Aorta (tissue), 5 donors: Measurements from ENCODE around the gene FERMT2. TPM values are rescaled to one million over a fixed set of nuclear protein-coding genes. Genes with fewer than 3 reads are reported as not detected.

Experiments used
- ATAC-seq: fragments of 200-7000 bp; cut with Tn5 transposase; one replicate; pipeline ENCODE4 v1.9.1; 2022; ENCODE audit warnings: moderate library complexity; ENCODE audit not compliant: low FRiP score
- DNase-seq, 2 donors: peaks; one replicate each; pipeline ENCODE4 v3.0.0-alpha.2; 2020
- H3K27ac ChIP-seq, 2 donors: one replicate each; pipeline ENCODE4 v1.5.1; 2013; ENCODE audit warnings: low read length in 2 of 2, mild to moderate bottlenecking in 2 of 2, moderate library complexity in 2 of 2, control low read depth in 1 of 2, inconsistent platforms in 1 of 2, low read depth in 1 of 2
- H3K27me3 ChIP-seq, 2 donors: one replicate each; pipeline ENCODE4 v1.6.1; 2013; ENCODE audit warnings: control low read depth in 1 of 2, low read length in 1 of 2, mild to moderate bottlenecking in 1 of 2, moderate library complexity in 1 of 2; ENCODE audit not compliant: insufficient read depth in 2 of 2, control insufficient read depth in 1 of 2
- H3K36me3 ChIP-seq, 2 donors: one replicate each; pipeline ENCODE4 v1.6.1; 2013; ENCODE audit warnings: control low read depth in 1 of 2, low read length in 1 of 2, mild to moderate bottlenecking in 1 of 2; ENCODE audit not compliant: insufficient read depth in 2 of 2, control insufficient read depth in 1 of 2
- H3K4me1 ChIP-seq, 2 donors: one replicate each; pipeline ENCODE4 v1.6.1; 2013; ENCODE audit warnings: low read length in 2 of 2, control low read depth in 1 of 2, mild to moderate bottlenecking in 1 of 2, moderate library complexity in 1 of 2; ENCODE audit not compliant: insufficient read depth in 2 of 2, control insufficient read depth in 1 of 2
- H3K4me3 ChIP-seq, 2 donors: one replicate each; pipeline ENCODE4 v1.5.1; 2013; ENCODE audit warnings: low read length in 2 of 2, control low read depth in 1 of 2, mild to moderate bottlenecking in 1 of 2
- H3K9me3 ChIP-seq: one replicate; pipeline ENCODE4 v1.6.1; 2013; ENCODE audit warnings: mild to moderate bottlenecking, low read length; ENCODE audit not compliant: control insufficient read depth
- WGBS, 2 donors: extraction: QIAGEN DNeasy Blood & Tissue Kit; methylation state at CpG; one replicate each; pipeline ENCODE4 v1.1.7; 2013; 5-methylcytosine and 5-hydroxymethylcytosine counted together
- intact Hi-C, 2 donors: fragments of 100-400 bp; cut with DNase I; formaldehyde crosslinking; loops; one replicate each; pipeline versions ENCODE4 v1.14.2 to v1.15.0; 2022
- polyA plus RNA-seq, 2 donors: library from polyadenylated mRNA; stranded (reverse); fragments of 200-250 nt; gene quantifications; one replicate each; pipeline ENCODE4 v1.2.3, GENCODE V29; 2013
- total RNA-seq, 2 donors: library from RNA; stranded (reverse); fragmentation: NEBNext Ultra II Directional; extraction: Animal tissue kit (Norgen Biotek cat#: 25700); gene quantifications; one replicate each; pipeline ENCODE4 v1.2.1, GENCODE V29; 2021
- donor health status: healthy with polysubstance abuse.
- donor health status: Bipolar disorder and iron deficiency.
- donor health status: DM: no; HTN: no; CAD: no.
- donor health status: DM: no; HTN: no; CAD: no.
- donor health status: DM: yes; HTN: yes; CAD: no.

FERMT2 gene
- total and polyA plus RNA-seq, 4 donors = 63.0 to 310 (median 162) TPM

- Histone ChIP-seq H3K9me3 (no peaks in the 10 kb centered on the region), H3K36me3 (peaks cover 3 to 8% of the 10 kb centered on the region in 2 donors), H3K27me3 (no peaks in the 10 kb centered on the region), H3K4me3 (no peak overlapping the region), H3K27ac (no peak overlapping the region), H3K4me1 (no peaks in the 10 kb centered on the region)
- intact Hi-C loops = no loop called here
- WGBS, 2 donors = 43 to 57% methylated on average over 2 of the region's 2 CpGs
- ATAC-seq (no peak), DNase-seq (no peak)
Measured at GRCh38 chr14:52861403-52861802, 89.4 kb downstream of the FERMT2 start.

- H3K27me3 ChIP-seq = no peaks in the 10 kb centered on the region
- ATAC-seq (no peak), DNase-seq (no peak)
- H3K9me3 ChIP-seq = no peaks in the 10 kb centered on the region
- no peak overlapping the region for H3K4me3 ChIP-seq
- H3K36me3 ChIP-seq = peaks cover 3 to 8% of the 10 kb centered on the region in 2 donors
- no peak overlapping the region for H3K27ac ChIP-seq
- H3K4me1 ChIP-seq = no peaks in the 10 kb centered on the region
- intact Hi-C loops = no loop called here
- WGBS, 2 donors = 69 to 76% methylated on average over 3 of the region's 3 CpGs
Measured at GRCh38 chr14:52860910-52861309, 89.9 kb downstream of the FERMT2 start.

- no peak for DNase-seq
- ATAC-seq = no peak
- Histone ChIP-seq H3K36me3 (peaks cover 3 to 8% of the 10 kb centered on the region in 2 donors), H3K27me3 (no peaks in the 10 kb centered on the region), H3K27ac (no peak overlapping the region), H3K4me1 (no peaks in the 10 kb centered on the region), H3K4me3 (no peak overlapping the region), H3K9me3 (no peaks in the 10 kb centered on the region)
- intact Hi-C loops = no loop called here
- 90 to 94% methylated on average over 3 of the region's 3 CpGs for WGBS, 2 donors
Measured at GRCh38 chr14:52860209-52860608, 90.6 kb downstream of the FERMT2 start.

GRCh38 chr14:52856139-52856538 lies 94.7 kb downstream of the FERMT2 start:
- H3K4me1 ChIP-seq = no peaks in the 10 kb centered on the region
- intact Hi-C loops = no loop called here
- no peak overlapping the region for H3K4me3 ChIP-seq
- WGBS, 2 donors = 70 to 73% methylated on average over 4 of the region's 4 CpGs
- no peaks in the 10 kb centered on the region for H3K9me3 ChIP-seq
- ATAC-seq = no peak
- peaks cover 3 to 6% of the 10 kb centered on the region in 2 donors for H3K36me3 ChIP-seq
- H3K27me3 ChIP-seq = no peaks in the 10 kb centered on the region
- no peak overlapping the region for H3K27ac ChIP-seq
- no peak for DNase-seq

- no peak overlapping the region for H3K27ac ChIP-seq
- peaks cover 0 to 4% of the 10 kb centered on the region in 2 donors for H3K36me3 ChIP-seq
- H3K27me3 ChIP-seq = no peaks in the 10 kb centered on the region
- no peak for DNase-seq
- no peak overlapping the region for H3K4me3 ChIP-seq
- no peaks in the 10 kb centered on the region for H3K9me3 ChIP-seq
- intact Hi-C loops = no loop called here
- ATAC-seq = no peak
- no peaks in the 10 kb centered on the region for H3K4me1 ChIP-seq
- 65 to 67% methylated on average over 3 of the region's 3 CpGs for WGBS, 2 donors
Measured at GRCh38 chr14:52853522-52853854, 97.4 kb downstream of the FERMT2 start.

- intact Hi-C loops = no loop called here
- Histone ChIP-seq H3K27ac (no peak overlapping the region), H3K9me3 (no peaks in the 10 kb centered on the region), H3K4me1 (no peaks in the 10 kb centered on the region), H3K27me3 (no peaks in the 10 kb centered on the region), H3K4me3 (no peak overlapping the region), H3K36me3 (peaks cover 0 to 2% of the 10 kb centered on the region in 2 donors)
- DNase-seq (no peak), ATAC-seq (no peak)
- 80 to 85% methylated on average over 2 of the region's 2 CpGs for WGBS, 2 donors
Measured at GRCh38 chr14:52852810-52853521, 97.9 kb downstream of the FERMT2 start.

GRCh38 chr14:52850451-52850909 lies 100.4 kb downstream of the FERMT2 start:
- Histone ChIP-seq H3K36me3 (no peaks in the 10 kb centered on the region), H3K4me1 (no peaks in the 10 kb centered on the region), H3K27ac (no peak overlapping the region), H3K9me3 (no peaks in the 10 kb centered on the region), H3K27me3 (no peaks in the 10 kb centered on the region), H3K4me3 (no peak overlapping the region)
- intact Hi-C loops = no loop called here
- no peak for DNase-seq
- ATAC-seq = no peak
- WGBS, 2 donors = 92 to 93% methylated on average over 7 of the region's 7 CpGs

GRCh38 chr14:52848626-52849025 lies 102.2 kb downstream of the FERMT2 start:
- Histone ChIP-seq H3K9me3 (no peaks in the 10 kb centered on the region), H3K4me1 (no peaks in the 10 kb centered on the region), H3K4me3 (no peak overlapping the region), H3K27me3 (no peaks in the 10 kb centered on the region), H3K27ac (no peak overlapping the region), H3K36me3 (no peaks in the 10 kb centered on the region)
- ATAC-seq (no peak), DNase-seq (no peak)
- WGBS, 2 donors = 95 to 97% methylated on average over 5 of the region's 5 CpGs
- intact Hi-C loops = no loop called here

- no peaks in the 10 kb centered on the region for H3K27me3 ChIP-seq
- no peak overlapping the region for H3K4me3 ChIP-seq
- WGBS, 2 donors = 58 to 59% methylated on average over 5 of the region's 5 CpGs
- no peaks in the 10 kb centered on the region for H3K36me3 ChIP-seq
- no peaks in the 10 kb centered on the region for H3K4me1 ChIP-seq
- ATAC-seq (no peak), DNase-seq (no peak)
- no peak overlapping the region for H3K27ac ChIP-seq
- intact Hi-C loops = no loop called here
- H3K9me3 ChIP-seq = no peaks in the 10 kb centered on the region
Measured at GRCh38 chr14:52846591-52846990, 104.3 kb downstream of the FERMT2 start.
